HG03095 (cell line): ENCODE data around the gene ADAM29.
"Not testable (repeated sequence)": the region's sequence is repeated elsewhere in the genome, so short reads cannot be mapped to it uniquely, and the experiment has no call there.

ENCODE experiments used
- ATAC-seq: cut with Tn5 transposase; IDR thresholded peaks from one replicate; pipeline ENCODE4 v1.9.1; 2021; ENCODE audit warnings: moderate library complexity; ENCODE audit not compliant: unreplicated experiment

The ADAM29 gene

GRCh38 chr4:174946246-174946645, 28.1 kb downstream of the ADAM29 start:
- no peak for ATAC-seq

GRCh38 chr4:174948826-174949225, 30.7 kb downstream of the ADAM29 start:
- no peak for ATAC-seq

- no peak for ATAC-seq
These were observed 54.8 kb downstream of the ADAM29 start for GRCh38 chr4:174972911-174973310.

- ATAC-seq, result no peak
These were observed 55.2 kb downstream of the ADAM29 start for GRCh38 chr4:174973336-174973735.

GRCh38 chr4:174983128-174983750, 65.1 kb downstream of the ADAM29 start:
- ATAC-seq, result no peak

- ATAC-seq, result not testable (repeated sequence)
These were observed 65.7 kb downstream of the ADAM29 start for GRCh38 chr4:174983870-174984269.

- ATAC-seq, result no peak
These were observed 71.6 kb downstream of the ADAM29 start for GRCh38 chr4:174989791-174990190.

- ATAC-seq, result no peak
These were observed 75.8 kb downstream of the ADAM29 start for GRCh38 chr4:174993916-174994315.

GRCh38 chr4:174996079-174996478, 77.9 kb downstream of the ADAM29 start:
- no peak for ATAC-seq

- no peak for ATAC-seq
These were observed 81.2 kb downstream of the ADAM29 start for GRCh38 chr4:174999407-174999806.

GRCh38 chr4:175017751-175018150, 99.6 kb downstream of the ADAM29 start:
- no peak for ATAC-seq

GRCh38 chr4:175019447-175019846, 101.3 kb downstream of the ADAM29 start:
- not testable (repeated sequence) for ATAC-seq
